Astrocyte (in vitro differentiated cells and primary cell): Measurements from ENCODE around the gene ALDH2.

Source experiments
- EZH2 ChIP-seq: IDR thresholded peaks from 2 replicates; pipeline ENCODE4 v1.6.1; 2012; ENCODE audit warnings: mild to moderate bottlenecking, low read length, inconsistent platforms; ENCODE audit not compliant: insufficient read depth
- TF ChIP-seq, protein P1 (sequence below): IDR thresholded peaks from 2 replicates; pipeline ENCODE4 v1.5.1; 2011; ENCODE audit warnings: low read depth, mild to moderate bottlenecking, inconsistent platforms, low read length, moderate library complexity; ENCODE audit not compliant: insufficient read depth

DNA sequence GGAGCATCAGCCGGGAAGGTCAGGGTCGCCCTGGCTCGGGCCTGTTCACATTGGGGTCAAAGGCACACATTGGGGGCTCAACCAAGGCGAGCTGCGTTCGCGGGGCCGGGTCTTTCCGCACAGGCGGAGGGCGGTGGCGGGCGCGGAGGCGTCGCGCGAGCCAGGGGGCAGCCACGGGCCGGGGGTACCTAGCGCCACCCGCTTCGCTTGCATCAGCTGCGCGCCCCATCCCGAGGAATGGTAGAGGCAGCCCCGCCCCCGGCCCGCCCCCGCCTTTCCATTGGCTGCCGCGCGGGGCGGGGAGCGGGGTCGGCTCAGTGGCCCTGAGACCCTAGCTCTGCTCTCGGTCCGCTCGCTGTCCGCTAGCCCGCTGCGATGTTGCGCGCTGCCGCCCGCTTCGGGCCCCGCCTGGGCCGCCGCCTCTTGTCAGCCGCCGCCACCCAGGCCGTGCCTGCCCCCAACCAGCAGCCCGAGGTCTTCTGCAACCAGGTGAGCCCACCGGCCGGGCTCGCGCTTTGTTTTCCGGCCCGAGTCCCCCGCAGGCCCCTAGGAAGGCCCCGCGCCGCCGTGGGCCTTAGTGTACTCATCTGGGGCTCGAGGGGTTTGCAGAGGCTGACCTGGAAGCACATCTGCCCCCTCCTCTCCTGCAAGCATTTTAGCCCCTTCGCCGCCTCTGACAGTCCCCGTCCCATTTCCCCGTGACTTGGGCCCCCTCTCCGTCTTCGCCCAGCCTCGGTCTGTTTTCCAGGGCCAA, at the start of gene ALDH2:
- TF ChIP-seq, protein P1, sequence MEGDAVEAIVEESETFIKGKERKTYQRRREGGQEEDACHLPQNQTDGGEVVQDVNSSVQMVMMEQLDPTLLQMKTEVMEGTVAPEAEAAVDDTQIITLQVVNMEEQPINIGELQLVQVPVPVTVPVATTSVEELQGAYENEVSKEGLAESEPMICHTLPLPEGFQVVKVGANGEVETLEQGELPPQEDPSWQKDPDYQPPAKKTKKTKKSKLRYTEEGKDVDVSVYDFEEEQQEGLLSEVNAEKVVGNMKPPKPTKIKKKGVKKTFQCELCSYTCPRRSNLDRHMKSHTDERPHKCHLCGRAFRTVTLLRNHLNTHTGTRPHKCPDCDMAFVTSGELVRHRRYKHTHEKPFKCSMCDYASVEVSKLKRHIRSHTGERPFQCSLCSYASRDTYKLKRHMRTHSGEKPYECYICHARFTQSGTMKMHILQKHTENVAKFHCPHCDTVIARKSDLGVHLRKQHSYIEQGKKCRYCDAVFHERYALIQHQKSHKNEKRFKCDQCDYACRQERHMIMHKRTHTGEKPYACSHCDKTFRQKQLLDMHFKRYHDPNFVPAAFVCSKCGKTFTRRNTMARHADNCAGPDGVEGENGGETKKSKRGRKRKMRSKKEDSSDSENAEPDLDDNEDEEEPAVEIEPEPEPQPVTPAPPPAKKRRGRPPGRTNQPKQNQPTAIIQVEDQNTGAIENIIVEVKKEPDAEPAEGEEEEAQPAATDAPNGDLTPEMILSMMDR: no peak
- no peak for TF ChIP-seq EZH2
